NCI-H748 (cell line): ENCODE data around the gene SAMD10.
"Not testable (repeated sequence)": the region's sequence is repeated elsewhere in the genome, so short reads cannot be mapped to it uniquely, and the experiment has no call there.

Source experiments
- DNase-seq: peaks from one replicate; lab custom pipeline; 2025; ENCODE audit not compliant: unreplicated experiment; lab: John Stamatoyannopoulos, UW

Gene SAMD10

DNA sequence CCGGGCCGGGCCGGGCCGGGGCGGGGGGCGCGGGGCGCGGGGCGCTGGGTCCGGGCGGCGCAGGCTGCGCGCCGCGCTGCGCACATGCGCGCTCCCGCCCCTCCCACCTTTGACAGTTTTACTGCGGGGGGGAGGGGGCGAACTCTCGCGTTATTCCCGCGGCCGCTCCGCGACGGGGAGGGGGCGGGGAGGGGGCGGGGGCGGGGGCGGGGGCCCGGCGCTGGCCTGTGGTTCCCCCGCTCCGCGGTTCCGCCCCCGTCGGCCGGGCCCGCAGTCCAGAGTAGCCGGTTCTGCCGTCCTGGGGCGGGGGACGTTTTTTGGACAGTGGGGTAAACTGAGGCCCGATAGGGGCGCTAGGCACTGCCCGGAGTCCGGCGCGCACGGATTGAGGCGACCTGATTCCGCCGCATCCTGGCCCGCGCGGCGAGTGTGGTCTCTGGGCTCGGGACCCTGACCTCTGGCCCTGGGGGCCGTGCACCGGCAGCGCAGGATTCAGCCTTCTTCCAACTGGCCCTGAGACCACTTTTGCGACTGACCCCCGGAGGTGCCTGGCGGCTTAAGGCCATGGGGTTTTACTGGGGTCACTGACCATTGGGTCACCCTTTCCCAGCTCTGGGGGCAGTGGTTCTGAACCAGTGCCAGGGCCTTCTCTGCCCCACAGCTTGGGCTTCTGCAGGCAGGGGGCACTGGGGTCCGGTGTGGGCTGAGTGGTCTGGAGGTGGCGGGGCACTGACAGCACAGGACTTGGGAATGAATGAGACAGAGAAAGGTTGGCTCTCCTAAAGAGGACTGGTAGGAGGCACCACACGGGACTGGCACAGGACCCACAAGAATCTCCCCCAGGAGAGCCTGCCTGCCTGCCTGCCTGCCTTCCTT is 9.4 kb downstream of the SAMD10 start, which contains the start of gene ZNF512B:
TSS of gene ZNF512B (minus strand) at position 93 of the 876 bp plus-strand sequence. CDS start 1,980 bp downstream, outside the sequence.
- DNase-seq = peak; percentile 58

DNA sequence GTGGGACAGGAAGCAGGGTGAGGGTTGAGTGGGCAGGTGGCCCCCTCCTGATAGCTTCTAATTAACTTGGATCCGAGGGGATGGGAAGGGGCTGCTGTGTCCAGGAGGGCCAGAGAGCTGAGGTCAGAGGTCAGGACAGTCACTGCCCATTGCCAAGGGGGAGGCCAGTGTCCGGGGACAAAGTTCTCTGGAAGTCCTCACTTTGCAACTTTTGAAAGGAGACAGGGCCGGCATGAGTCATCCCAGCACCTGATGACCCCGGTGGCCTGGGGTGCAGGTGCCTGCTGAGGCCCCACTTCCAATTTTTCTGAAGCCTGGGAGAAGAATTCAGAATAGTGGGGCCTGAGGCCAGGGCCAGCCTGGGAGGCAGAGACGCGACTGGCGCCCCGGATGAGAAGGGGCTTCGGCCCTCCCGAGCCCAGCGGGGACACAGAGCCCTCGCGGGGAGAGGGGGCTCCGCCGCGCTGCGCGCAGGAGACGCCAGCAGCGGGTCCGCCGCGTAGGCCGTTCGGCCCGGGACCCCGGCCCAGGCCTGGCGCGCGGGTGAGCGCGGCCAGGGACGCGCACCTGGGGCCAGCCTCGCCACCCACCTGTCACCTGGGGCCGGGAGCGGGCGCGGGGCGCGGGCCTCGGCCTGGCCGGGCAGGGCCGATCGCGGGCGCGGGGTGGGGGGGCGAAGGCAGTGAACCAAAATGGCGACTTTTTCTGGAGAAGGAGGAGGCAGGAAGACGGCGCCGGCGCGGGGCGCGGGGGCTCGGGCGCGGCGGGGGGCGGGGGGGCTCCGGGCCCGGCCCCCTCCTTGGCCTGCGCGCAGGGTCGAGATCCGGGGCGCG is 10.3 kb downstream of the SAMD10 start:
- peak; percentile 9 for DNase-seq

DNA sequence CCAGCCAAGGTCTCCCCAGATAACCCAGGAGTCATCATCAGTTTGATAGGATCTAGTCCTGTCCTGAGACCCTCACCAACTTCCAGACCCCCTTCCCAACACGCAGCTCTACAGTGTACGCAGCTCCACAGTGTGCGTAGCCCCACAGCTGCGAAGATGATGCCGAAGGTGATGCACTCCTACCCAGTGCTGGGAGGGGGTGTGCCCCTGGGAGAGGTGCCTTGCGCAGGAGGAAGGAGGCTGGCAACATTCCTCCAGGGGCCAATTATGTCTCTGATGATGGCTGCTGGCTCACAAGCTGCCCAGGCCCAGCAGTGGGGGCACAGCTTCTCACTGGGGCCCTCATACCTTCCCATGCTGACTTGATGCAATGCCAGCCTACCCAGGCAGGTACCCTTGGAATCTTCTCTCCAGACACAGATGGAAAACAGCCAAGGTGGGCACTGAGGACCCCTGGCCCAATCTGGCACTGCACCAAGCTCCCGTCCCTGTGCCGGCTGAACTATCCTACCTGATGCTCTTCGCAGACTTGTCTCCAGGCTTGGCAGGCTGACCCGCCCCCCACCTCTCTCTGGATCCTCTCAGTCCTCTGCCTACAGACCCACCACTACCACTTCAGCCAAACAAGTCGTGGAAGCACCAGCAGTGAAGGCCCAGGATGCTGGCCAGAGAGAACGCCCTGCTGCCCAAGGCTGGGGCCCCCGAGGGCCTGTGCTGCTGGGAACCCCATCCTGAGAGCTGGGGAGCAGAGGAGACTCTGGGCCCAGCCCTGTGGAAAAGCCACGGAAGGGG is 11.1 kb downstream of the SAMD10 start:
- DNase-seq = no peak

DNA sequence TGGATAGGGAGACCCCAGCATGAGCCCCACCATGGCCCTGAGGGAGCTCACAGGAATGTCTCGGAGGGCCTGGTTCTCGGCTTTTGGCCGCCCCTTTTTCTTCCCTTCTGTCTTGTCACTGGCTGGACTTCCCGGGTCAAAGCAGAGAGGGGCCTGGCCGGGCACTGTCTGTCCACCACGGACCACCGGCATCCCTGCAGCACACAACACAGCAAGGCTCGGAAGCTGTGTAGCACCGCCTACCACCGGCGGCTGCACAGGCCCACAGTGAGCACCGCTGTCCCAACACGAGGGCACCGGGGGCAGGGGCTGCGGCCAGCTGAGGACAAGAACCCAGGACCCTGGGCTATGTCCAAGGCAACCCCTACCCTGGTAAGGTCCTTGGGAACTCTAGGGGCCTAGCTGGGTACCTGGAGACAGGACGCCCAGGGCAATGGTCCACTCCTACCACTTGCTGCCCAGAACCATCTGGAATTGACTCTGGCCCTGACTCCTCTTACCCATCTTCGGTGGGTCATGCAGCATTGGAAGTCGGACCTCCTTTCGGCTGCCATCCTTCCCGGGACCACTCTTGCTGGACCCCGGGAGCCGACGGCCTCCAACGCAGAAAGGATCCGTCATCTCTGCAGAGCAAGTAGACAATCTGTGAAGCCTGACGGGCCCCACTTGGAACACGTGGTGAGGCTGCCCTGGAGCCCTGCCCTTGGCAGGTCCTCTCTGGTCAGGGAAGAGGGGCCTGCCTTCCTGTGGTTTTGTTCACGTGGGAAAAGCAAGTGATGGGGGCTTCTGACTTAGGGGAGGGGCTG is 11.9 kb downstream of the SAMD10 start:
- DNase-seq = no peak

- DNase-seq = no peak
Observed at GRCh38 chr20:63966944-63967322, 12.5 kb downstream of the SAMD10 start.

GRCh38 chr20:63966172-63966943 is 13.1 kb downstream of the SAMD10 start:
- no peak for DNase-seq

DNA sequence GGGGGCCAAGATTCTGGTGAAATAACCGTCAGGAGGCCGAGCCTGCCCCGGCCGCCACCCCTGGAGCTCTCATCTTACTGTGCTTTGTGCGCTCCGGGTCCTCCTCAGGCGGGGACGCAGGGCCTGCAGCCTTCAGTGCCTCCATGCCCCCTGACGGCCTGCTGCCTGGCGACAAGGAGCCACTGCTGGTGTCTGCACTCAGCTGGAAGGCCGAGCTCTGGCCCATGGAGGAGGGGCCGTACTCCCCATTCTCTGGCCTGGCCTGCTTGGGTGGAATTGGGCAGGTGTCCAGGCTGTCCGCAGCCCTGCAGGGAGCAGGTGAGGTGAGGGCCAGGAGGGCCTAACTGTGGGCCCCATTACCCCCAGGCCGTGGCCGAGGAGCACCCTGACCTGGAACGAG is 15.0 kb downstream of the SAMD10 start:
- no peak for DNase-seq

GRCh38 chr20:63963784-63964301 is 15.6 kb downstream of the SAMD10 start:
- no peak for DNase-seq

DNA sequence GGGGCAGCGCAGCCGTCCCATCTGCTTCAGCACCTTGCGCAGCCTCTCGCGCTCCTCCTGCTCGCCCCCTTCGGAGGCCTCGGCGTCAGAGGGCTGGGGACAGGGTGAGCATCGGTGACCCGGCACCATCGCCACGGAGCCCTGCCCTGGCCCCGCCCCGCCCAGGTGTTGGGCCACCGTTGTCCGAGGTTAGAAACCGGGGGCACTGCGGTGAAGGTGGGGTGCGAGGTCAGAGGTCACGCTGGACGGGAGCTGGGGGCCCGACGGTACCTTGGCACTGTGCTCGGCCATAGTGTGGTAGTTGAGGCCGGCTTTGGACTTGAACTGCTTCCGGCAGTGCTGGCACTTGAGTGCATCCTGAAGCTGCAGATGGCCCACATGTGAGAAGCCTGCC is 16.1 kb downstream of the SAMD10 start:
- DNase-seq = no peak

DNA sequence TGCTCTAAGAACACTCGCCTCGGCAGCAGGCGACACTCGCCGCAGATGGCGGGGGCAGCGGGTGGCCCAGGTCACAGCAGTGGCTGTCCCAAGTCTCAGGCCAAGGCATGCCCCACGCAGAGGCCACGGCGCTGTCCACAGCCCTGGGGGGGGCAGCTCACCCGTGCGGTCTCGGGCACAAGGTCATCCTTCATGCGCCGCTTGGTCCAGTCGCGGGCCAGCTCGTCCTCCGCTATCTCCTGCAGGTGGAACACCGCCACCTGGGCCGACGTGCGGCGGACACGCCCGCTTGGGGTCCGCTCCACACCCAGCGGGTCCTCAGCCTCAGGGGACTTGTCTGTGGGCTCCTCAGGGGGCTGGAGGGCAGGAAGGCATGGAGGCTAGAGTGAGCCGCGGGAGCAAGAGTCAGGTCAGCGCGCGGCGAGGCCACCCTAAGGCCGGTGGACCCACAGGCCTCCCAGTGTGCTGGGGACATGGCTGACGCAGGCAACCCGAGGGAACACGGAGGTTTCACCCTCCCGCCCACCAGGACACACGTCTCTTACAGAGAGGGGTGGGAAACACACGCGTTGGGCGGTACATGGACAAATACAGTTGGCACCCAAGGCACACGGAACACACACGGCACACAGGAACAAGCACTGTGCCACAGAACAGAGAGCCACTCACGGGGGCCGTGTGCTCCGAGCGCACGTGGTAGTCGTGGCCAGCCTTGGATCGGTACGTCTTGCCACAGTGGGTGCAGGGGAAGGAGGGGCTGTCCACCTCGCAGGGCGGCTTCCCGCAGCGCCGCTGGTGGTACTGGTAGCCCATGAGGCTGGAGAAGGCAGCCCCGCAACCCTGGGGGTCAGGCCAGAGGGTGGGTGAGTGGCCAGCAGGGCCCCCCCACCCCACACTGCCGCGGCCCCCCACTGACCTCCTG is 16.8 kb downstream of the SAMD10 start:
- DNase-seq = no peak

- DNase-seq = no peak
Observed at GRCh38 chr20:63961664-63962425, 17.6 kb downstream of the SAMD10 start.

DNA sequence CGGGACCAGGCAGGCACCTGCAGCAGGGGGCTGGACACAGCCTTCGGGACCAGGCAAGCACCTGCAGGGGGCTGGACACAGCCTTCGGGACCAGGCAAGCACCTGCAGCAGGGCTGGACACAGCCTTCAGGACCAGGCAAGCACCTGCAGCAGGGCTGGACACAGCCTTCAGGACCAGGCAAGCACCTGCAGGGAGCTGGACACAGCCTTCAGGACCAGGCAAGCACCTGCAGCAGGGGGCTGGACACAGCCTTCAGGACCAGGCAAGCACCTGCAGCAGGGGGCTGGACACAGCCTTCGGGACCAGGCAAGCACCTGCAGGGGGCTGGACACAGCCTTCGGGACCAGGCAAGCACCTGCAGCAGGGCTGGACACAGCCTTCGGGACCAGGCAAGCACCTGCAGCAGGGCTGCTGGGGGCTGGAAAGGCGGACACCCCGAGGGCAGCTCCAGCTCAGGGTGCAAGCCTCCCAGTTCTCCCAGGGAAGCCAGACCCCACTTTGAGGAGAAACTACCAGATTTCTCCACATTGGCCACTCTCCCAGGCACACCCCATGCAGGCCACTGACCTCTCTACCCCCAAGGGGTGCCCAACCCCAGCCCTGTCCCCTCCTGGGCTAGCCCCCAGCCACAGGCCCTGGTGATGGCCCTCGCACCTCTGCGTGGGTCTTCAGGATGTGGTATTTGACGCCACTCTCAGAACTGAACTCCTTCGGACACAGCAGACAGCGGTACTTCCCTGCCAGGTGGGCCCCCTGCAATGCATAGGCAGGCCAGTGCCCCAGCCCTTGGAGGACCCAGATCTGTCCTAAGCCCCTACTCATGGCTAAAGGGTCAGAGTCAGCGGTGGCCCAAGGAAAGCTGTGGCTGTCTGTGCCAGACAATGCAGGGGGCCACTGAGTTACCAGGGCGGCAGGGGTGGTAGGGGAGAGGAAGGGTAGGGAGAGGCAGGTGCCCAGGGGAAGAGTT is 18.5 kb downstream of the SAMD10 start:
- DNase-seq = not testable (repeated sequence)

- no peak for DNase-seq
Observed at GRCh38 chr20:63959699-63960075, 19.8 kb downstream of the SAMD10 start.

GRCh38 chr20:63958964-63959698 is 20.3 kb downstream of the SAMD10 start:
- no peak for DNase-seq

DNA sequence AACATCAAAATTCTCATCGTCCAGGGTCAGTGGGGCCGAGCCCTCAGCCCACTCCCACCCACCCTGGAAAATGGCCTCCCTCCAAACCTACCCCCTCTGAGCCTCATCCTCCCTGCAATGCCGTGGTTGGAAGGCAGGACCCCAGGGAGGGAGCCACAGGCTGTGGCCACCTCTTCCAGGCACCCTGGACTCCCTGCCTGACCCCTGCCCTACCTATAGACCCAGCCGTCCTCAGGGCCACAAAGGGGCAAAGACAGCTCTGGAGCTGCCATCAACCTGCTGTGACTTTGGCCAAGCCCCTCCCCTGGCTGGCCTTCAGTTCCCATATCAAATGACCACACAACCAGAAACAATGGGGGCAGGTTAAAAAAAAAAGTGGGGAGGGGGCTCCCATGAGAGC is 21.0 kb downstream of the SAMD10 start:
- no peak for DNase-seq
